Measurements from ENCODE around the gene SKOR1. TPM values are rescaled to one million over a fixed set of nuclear protein-coding genes. Genes with fewer than 3 reads are reported as not detected.

Gene SKOR1
- total and polyA plus RNA-seq, 2 of the 4 experiments (the other 2 are of a cell fraction), result 0.03 TPM; not detected in 1

GRCh38 chr15:67825881-67826716 is 790 bp downstream of the SKOR1 start:
- Histone ChIP-seq H3K56ac (ENCODE audit: extremely low read depth, insufficient read depth, low read length) (no peak overlapping the region), H2BK5ac (ENCODE audit: low read depth, low read length, poor library complexity, severe bottlenecking) (no peak overlapping the region), H2BK20ac (ENCODE audit: low read depth, low read length) (no peak overlapping the region), H3K14ac (replicated peaks; ENCODE audit: low read depth, low read length) (no peak overlapping the region), H2BK120ac (ENCODE audit: low read depth, low read length) (no peak overlapping the region), H3K18ac (ENCODE audit: low read depth, low read length) (no peak overlapping the region), H4K20me1 (ENCODE audit: insufficient read depth, low read length) (peaks cover 28% of the 10 kb centered on the region), H3K9me1 (ENCODE audit: insufficient read depth, low read length) (no peaks in the 10 kb centered on the region; the same call in 1 of the 2 replicates), H3K4ac (ENCODE audit: low read depth, low read length) (no peak overlapping the region), H3K27ac (ENCODE audit: insufficient read depth, low read length) (no peak overlapping the region), H3K4me2 (ENCODE audit: low read depth, low read length) (peak overlapping the region; percentile 31; the same call in 1 of the 2 replicates), H4K8ac (ENCODE audit: low read depth in 2 of 2, low read length in 2 of 2) (no peak overlapping the region), H2AK9ac (replicated peaks; ENCODE audit: low read depth, low read length, poor library complexity) (no peak overlapping the region), H3K4me3 (ENCODE audit: insufficient read depth, low read depth, low read length) (no peak overlapping the region), H3K36me3 (ENCODE audit: control insufficient read depth, insufficient read depth, low read length) (no peaks in the 10 kb centered on the region), H3K23ac (ENCODE audit: low read depth, low read length) (peak overlapping the region; percentile 51; the same call in 1 of the 2 replicates), H3K27me3 (ENCODE audit: control insufficient read depth, insufficient read depth, low read length) (peaks cover 95% of the 10 kb centered on the region), H2AFZ (replicated peaks; ENCODE audit: low read length, poor library complexity) (peak overlapping the region; percentile 49), H3K79me1 (ENCODE audit: low read depth in 1 of 2, low read length in 2 of 2) (no peaks in the 10 kb centered on the region), H3K9ac (ENCODE audit: low read depth, low read length) (no peak overlapping the region), H2AK5ac (ENCODE audit: low read depth, low read length) (no peak overlapping the region), H4K91ac (ENCODE audit: insufficient read depth, low read depth, low read length) (no peak overlapping the region), H4K5ac (ENCODE audit: low read depth, low read length) (no peak overlapping the region), H3K9me3 (ENCODE audit: control insufficient read depth, insufficient read depth, low read length) (peaks cover 17% of the 10 kb centered on the region), H3K4me1 (ENCODE audit: control insufficient read depth, insufficient read depth, low read length) (peaks cover 3% of the 10 kb centered on the region; the same call in 1 of the 2 replicates), H2BK15ac (ENCODE audit: low read depth, low read length) (no peak overlapping the region)
- WGBS, 2 experiments (ENCODE audit: extremely low coverage in 2 of 2, insufficient read length in 1 of 2), result 6% methylated on average over 59 of the region's 77 CpGs; no CpG with 5 or more reads in 1 of the 2 experiments
- in situ Hi-C loops (cut with MboI; ENCODE audit: low sequenced_read_pairs), result no loop called here
- ChIA-PET CTCF (interaction anchor here (1.0 kb wide), 1 partner anchor 325 kb away, joined by 4 read pairs; no protein-coding TSS in a partner anchor), POLR2A (ENCODE audit: unreplicated experiment) (no interaction called here)
- intact Hi-C loops (cut with micrococcal nuclease), result no loop called here
- ATAC-seq (ENCODE audit: low read depth) (no peak), DNase-seq (no peak)
- dilution Hi-C loops (cut with HindIII; ENCODE audit: low sequenced_read_pairs, unreplicated experiment), result no loop called here
- BruUV-seq (replicated peaks), result no TSS peak
- TF ChIP-seq CHD1 (IDR thresholded peaks at IDR 0.05; ENCODE audit: low read depth, low read length), result no peak
- TF ChIP-seq NFE2L2 (IDR thresholded peaks at IDR 0.05; ENCODE audit: low read depth, low read length), result no peak
- TF ChIP-seq CEBPB (IDR thresholded peaks at IDR 0.05; ENCODE audit: low read depth, low read length), result no peak
- TF ChIP-seq FOS (IDR thresholded peaks at IDR 0.05; ENCODE audit: low read depth, low read length), result no peak
- TF ChIP-seq RFX5 (IDR thresholded peaks at IDR 0.05; ENCODE audit: low read depth, low read length), result no peak
- no peak for TF ChIP-seq POLR2A (IDR thresholded peaks at IDR 0.05; ENCODE audit: low read depth, low read length)
- TF ChIP-seq, protein P1, sequence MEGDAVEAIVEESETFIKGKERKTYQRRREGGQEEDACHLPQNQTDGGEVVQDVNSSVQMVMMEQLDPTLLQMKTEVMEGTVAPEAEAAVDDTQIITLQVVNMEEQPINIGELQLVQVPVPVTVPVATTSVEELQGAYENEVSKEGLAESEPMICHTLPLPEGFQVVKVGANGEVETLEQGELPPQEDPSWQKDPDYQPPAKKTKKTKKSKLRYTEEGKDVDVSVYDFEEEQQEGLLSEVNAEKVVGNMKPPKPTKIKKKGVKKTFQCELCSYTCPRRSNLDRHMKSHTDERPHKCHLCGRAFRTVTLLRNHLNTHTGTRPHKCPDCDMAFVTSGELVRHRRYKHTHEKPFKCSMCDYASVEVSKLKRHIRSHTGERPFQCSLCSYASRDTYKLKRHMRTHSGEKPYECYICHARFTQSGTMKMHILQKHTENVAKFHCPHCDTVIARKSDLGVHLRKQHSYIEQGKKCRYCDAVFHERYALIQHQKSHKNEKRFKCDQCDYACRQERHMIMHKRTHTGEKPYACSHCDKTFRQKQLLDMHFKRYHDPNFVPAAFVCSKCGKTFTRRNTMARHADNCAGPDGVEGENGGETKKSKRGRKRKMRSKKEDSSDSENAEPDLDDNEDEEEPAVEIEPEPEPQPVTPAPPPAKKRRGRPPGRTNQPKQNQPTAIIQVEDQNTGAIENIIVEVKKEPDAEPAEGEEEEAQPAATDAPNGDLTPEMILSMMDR (conservative IDR thresholded peaks at IDR 0.05; ENCODE audit: low read depth, low read length), result no peak
- TF ChIP-seq RAD21 (IDR thresholded peaks at IDR 0.05; ENCODE audit: low read length), result no peak
- TF ChIP-seq MAZ (IDR thresholded peaks at IDR 0.05; ENCODE audit: borderline replicate concordance, low read depth, low read length), result no peak
- no peak for TF ChIP-seq USF2 (IDR thresholded peaks at IDR 0.05; ENCODE audit: low read depth, low read length)
- no peak for TF ChIP-seq MXI1 (IDR thresholded peaks at IDR 0.05; ENCODE audit: borderline replicate concordance, low read depth, low read length)
- TF ChIP-seq RCOR1 (IDR thresholded peaks at IDR 0.05; ENCODE audit: insufficient replicate concordance, low read length), result no peak
- TF ChIP-seq, protein P2, sequence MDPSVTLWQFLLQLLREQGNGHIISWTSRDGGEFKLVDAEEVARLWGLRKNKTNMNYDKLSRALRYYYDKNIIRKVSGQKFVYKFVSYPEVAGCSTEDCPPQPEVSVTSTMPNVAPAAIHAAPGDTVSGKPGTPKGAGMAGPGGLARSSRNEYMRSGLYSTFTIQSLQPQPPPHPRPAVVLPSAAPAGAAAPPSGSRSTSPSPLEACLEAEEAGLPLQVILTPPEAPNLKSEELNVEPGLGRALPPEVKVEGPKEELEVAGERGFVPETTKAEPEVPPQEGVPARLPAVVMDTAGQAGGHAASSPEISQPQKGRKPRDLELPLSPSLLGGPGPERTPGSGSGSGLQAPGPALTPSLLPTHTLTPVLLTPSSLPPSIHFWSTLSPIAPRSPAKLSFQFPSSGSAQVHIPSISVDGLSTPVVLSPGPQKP (IDR thresholded peaks at IDR 0.05; ENCODE audit: borderline replicate concordance, low read depth, low read length), result no peak
- no peak for TF ChIP-seq SMC3 (IDR thresholded peaks at IDR 0.05; ENCODE audit: low read depth, low read length)
- TF ChIP-seq MAFK (IDR thresholded peaks at IDR 0.05; ENCODE audit: low read depth, low read length), result no peak
